H1 (cell line): ENCODE data around the gene GPR21. TPM values are rescaled to one million over a fixed set of nuclear protein-coding genes. Genes with fewer than 3 reads are reported as not detected.

Experiments
- GTF2F1 ChIP-seq: IDR thresholded peaks from 2 replicates; pipeline ENCODE4 v1.6.1; 2012; ENCODE audit warnings: low read depth, low read length, improper control_type of control experiment, borderline replicate concordance
- RFX5 ChIP-seq: IDR thresholded peaks from 2 replicates; pipeline ENCODE4 v1.6.1; 2011; ENCODE audit warnings: low read depth, low read length, improper control_type of control experiment, borderline replicate concordance
- SP1 ChIP-seq: IDR thresholded peaks from 2 replicates; pipeline ENCODE4 v1.6.1; 2011; ENCODE audit warnings: low read depth, low read length
- polyA plus RNA-seq, 7 experiments: library from polyadenylated mRNA; depleted of rRNA in 3 of 7; stranded (reverse) in 5 of 7; unstranded in 2 of 7; fragments of >200 nt in 5 of 7; fragments of 200-250 nt in 2 of 7; gene quantifications; 1 replicate in 5 of 7; 2 replicates in 1 of 7; 4 replicates in 1 of 7; pipeline versions ENCODE4 v1.2.1 to v1.2.3, GENCODE V29; 2011 to 2013; ENCODE audit warnings: missing spikeins in 2 of 7, mixed read lengths in 2 of 7
- total RNA-seq: library from RNA; stranded (reverse); fragmentation: NEBNext Ultra II Directional; extraction: Animal tissue kit (Norgen Biotek cat#: 25700); gene quantifications from 2 replicates; pipeline ENCODE4 v1.2.1, GENCODE V29; 2021
- TF ChIP-seq, protein P1 (sequence below): IDR thresholded peaks from 2 replicates; pipeline ENCODE4 v1.6.1; 2011; ENCODE audit warnings: low read depth, mild to moderate bottlenecking, low read length; ENCODE audit not compliant: insufficient read depth

The GPR21 gene
- total and polyA plus RNA-seq, 2 of the 8 experiments (the other 6 are each of a cell fraction or from before 2014, with no cell fraction given), result 0.58 to 0.71 TPM

DNA sequence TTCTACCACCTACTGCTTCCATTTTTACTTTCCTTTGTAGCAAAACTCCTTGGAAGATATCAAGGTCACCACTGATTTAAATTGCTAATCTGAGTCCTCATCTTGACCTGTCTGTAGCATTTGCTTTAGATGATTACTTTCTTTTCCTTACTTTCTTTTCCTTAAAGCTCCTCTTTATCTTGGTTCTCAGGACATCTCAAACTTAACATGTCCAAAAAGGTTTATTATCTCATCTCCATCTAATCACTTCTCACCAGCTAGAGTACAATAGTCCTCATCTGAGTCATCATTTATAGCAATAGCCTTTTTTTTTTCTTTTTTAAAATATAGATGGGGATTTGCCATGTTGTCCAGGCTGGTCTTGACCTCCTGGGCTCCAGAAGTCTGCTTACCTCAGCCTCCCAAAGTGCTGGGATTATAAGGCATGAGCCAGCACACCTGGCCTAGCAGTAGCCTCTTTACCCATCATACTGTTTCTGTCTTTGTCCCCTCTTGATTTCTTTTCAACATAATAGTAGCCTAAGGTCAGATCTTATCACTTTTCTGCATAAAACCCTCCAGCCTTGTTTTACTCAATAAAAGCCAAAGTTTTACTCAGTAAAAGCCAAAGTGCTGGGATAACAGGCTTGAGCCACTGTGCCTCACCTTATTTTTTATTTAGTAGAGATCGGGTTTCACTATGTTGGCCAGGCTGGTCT lies 32.9 kb upstream of the GPR21 start (continued):
- no peak for TF ChIP-seq GTF2F1
- no peak for TF ChIP-seq SP1
- TF ChIP-seq, protein P1, sequence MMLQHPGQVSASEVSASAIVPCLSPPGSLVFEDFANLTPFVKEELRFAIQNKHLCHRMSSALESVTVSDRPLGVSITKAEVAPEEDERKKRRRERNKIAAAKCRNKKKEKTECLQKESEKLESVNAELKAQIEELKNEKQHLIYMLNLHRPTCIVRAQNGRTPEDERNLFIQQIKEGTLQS, result no peak
- TF ChIP-seq RFX5, result no peak
